GM18508 (cell line): Measurements from ENCODE around the gene ZNF451.

ENCODE experiments used
- ATAC-seq: cut with Tn5 transposase; IDR thresholded peaks from one replicate; pipeline ENCODE4 v1.9.1; 2021; ENCODE audit warnings: moderate number of reproducible peaks; ENCODE audit not compliant: insufficient read depth, unreplicated experiment

Gene ZNF451

DNA sequence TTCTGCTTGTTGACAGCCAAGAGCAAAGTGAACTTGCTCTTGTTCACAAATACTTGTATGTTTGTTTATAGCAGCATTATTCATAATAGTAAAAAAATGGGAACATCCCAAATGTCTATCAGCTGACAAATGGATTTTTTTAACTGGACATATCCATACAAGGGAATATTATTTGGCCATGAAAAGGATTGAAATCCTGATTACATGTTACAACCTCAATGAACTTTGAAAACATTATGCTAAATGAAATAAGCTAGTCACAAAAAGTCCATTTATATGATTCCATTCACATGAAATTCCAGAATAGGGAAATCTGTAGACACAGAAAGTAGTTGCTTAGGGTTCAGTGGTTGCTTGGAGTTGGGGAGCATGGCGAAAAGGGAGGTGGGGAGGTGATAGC lies 53.7 kb downstream of the ZNF451 start:
- no peak for ATAC-seq

DNA sequence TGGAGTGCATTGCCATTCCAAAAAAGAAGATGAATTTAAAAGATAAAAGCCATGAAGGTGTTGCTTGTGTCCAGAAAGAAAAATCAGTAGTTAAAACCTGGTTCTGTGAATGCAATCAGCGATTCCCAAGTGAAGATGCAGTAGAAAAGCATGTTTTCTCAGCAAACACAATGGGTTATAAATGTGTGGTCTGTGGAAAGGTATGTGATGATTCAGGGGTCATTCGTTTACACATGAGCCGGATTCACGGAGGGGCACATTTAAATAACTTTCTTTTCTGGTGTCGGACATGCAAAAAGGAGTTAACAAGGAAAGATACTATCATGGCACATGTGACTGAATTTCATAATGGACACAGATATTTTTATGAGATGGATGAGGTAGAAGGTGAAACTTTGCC lies 57.4 kb downstream of the ZNF451 start:
- ATAC-seq, result no peak

DNA sequence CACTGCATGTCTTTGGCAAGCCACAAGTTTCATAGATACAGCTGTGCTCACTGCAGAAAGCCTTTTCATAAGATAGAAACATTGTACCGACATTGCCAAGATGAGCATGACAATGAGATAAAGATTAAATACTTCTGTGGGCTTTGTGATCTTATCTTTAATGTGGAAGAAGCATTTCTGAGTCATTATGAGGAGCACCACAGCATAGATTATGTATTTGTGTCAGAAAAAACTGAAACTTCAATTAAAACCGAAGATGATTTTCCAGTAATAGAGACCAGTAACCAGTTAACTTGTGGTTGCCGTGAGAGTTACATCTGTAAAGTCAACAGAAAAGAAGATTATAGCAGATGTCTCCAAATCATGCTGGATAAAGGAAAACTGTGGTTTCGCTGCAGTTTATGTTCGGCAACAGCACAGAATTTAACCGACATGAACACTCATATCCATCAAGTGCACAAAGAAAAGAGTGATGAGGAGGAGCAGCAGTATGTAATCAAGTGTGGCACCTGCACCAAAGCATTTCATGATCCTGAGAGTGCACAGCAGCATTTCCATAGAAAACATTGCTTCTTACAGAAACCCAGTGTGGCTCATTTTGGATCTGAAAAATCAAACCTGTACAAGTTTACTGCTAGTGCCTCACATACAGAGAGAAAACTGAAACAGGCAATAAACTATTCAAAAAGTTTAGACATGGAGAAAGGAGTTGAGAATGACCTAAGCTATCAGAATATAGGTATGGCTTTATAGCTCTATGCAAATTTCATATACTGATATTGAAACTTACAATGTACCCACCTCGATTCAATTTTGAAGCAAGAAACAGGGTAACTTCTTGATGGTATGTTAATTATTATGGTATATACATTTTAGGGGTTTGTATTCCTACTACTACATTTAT lies 58.2 kb downstream of the ZNF451 start:
- no peak for ATAC-seq

DNA sequence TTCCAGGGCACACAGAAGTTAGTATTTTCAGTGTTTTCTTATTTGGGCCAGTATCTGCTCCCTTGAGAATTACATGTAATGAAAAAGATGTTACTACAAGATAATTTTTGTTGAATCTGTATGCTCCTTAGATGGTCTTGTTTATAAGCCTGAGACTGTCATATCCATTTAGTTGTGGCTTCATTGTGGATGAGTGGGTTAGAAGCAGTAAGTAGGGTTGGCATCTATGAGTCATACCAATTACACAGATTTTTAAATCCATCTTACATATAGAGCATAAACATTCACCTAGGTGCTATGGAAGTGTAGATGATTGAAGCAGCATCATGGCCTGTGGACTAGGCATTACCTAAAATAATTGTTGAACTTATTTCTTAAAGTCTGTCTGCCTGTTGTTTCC lies 68.7 kb downstream of the ZNF451 start:
- ATAC-seq, result no peak

DNA sequence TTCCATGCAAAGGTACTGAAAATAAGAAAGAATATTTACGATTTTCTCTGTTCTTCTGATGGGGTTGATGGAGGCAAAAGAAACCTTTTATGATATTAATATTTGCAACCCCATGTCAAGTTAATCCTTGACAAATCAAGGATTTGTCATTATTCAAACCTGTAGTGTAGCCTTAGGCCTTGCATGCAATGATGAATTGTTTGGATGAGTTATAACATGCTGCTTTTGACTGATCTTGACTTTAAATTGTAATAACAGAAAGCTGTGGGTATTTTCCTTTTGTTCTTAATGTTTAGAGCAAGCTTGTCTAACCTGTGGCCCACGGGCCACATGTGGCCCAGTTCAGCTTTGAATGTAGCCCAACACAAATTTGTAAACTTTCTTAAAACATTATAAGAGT lies 69.1 kb downstream of the ZNF451 start:
- ATAC-seq, result no peak

DNA sequence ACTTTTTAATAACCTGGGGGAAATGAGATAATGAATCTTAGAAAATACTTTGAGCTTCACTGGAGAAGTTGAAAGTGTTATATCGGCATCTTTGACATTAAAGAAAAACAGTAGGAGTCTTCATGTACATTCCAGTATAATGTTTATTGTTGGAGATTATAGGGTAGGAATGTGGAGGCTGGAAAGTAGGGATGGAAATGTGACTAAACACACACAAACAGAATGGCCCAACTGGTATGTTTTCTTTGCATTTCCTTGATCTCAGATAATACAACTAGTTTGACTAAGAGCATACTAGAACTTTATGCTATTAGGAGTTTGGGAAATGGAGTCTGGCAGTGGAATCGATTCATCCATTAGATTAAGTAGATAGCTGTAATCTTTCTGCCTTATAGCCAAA lies 72.0 kb downstream of the ZNF451 start:
- ATAC-seq, result no peak

DNA sequence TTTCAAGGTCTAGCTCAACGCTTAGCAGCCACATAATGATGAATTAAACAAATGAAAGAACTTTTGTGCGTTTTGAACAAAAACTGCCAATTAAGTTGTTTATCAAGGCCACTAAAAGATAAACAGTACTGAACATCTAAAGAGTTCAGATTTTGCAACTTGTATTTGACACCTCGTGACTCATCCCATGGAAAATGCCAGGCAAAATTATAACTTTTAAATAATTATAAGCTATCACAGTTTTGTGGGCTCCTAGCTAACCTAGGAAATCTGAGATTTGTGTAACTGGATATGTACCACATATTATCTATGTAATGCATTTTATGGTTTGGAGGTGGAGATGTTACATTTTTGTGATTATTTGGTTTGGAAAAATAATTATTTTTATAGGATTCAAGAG lies 72.5 kb downstream of the ZNF451 start:
- no peak for ATAC-seq

DNA sequence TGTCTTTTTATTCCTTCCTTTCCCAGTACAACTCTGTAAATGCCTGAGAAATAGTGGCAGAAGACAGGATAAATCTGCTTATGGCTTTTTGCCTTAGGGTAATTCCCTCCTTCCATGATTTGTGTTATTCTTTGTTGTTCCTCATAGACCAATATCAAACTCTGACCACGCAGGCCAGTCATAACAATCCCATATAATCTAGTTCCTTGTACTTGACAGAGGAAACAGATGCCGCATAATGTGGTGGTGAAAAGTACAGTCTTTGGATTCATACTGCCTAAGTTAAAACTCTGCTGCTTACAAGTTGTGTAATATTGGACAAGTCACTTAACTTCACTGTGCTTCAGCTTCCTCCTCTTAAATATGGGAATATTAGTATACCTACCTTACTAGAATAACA lies 74.0 kb downstream of the ZNF451 start:
- ATAC-seq, result no peak

DNA sequence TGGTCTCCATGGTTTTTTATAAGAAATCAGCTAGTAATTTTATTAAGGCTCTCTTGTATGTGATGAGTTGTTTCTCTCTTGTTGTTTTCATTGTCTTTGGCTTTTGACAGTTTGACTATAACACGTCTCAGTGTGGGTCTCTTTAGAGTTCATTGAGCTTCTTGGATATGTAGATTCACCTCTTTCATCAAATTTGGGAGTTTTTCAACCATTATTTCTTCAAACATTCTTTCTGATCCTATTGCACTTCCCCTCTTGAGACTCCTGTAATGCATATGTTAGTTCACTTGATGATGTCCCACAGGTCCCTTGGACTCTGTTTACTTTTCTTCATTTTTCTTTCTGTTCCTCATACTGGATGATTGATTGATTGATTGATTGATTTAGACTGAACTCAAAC lies 75.1 kb downstream of the ZNF451 start:
- ATAC-seq, result no peak

DNA sequence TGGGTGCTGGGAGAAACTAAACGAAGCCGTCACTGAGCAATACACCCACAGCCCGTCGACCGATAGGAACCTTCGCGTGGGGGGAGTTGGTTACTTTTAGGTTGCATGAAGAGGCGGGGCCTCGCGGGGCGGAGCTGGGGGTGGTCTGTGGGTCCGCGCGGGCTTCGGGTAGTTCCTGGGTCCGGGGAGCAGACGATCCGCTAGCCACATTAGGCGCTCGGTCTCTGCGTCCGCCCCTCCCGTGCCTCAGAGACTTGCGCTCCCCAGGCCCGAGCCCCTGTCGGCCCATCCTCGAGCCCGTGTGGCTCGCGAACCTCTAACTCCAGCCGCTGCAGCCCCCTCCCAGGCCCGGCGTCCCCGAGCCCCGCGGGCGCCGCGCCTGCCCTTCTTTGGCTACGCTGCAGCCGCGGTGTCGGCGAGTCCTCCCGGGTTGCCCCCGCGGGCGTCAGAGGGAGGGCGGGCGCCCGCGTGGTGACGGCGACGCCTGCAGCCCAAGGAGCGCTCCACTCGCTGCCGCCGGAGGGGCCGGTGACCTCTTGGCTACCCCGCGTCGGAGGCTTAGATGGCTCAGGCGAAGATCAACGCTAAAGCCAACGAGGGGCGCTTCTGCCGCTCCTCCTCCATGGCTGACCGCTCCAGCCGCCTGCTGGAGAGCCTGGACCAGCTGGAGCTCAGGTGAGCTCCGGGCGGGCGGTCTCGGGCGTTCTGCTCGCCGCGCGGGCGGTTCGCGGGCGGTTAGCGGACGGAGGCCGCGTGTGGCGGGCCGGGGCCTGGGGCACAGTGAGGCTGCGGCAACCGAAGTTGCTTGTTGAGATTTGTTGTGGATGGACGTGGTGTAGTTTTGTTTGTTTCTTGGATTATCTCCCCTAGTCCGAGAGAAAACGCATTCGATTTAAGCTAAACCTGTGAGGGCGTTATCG lies 82.4 kb downstream of the ZNF451 start, which contains the start of gene BAG2:
BAG2 (plus strand) TSS at position 191 of the 920 bp plus-strand sequence; CDS start at position 563, 372 bp downstream.
- ATAC-seq, result peak; percentile 85

DNA sequence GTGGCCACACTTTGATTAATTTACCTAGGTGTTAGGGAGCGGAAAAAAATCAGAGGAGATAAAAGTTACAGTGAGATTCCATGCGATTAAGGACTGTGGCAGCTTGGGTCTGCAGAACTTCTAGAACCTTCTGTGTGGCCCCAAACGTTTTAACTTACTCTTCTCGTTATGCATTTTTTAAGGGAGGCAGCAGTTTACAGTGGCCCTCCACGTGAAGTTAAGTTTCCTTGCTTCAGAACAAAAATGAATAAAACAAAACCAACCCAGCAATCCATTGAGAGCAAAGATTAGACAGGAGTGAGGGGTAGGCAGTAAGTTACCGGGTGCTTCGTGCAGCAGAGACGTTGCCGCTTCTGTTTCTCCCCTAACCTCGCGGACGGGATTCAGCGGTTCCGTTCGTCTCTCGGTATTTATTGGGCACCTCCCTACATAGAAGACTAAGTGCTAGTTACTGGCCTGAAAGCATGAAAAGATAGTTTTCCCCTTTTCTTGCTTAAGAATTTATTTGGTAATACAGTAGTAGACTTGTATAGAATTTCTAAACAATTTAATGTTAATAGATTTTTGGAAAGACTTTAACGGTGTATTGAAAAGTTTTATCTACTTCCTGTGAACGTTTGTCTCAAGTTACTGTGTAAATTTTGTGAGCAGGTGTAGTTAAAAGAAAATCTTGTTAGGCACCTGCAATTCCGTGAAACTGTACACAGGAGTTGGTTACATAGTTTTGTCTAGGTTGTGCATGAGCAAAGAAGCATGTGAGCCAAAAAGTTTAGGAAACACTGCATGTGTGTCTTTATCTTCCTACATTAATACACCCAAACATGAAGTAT lies 83.3 kb downstream of the ZNF451 start:
- ATAC-seq, result no peak

DNA sequence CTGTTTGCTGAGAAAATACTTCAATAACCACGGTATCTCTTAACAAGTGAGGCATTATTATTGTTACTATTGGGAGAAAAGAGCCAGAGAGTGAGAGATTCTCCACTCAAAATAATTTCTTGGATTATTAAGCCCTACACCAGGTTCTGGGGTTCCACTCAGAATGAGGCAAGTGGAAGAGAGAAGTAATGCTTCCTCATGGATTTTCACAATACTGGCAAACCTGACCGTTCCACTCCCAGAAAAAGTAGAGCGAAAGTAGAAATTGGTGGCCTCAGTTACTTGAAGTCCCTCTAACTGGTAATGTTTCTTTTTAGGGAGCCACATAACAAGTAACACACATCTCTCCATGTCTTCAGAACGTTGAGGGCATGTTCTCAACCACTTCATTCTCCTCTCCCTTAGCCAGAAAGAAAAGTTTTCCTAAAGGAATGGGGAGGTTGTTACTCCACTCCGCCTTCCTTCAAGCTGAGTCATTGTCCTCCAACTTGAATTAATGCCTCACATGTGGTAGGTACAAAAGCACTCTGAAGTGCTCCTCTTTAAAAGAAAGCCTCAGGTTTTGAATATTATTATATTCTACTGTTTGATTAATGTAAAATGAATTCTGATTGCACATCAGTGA lies 84.0 kb downstream of the ZNF451 start:
- no peak for ATAC-seq

DNA sequence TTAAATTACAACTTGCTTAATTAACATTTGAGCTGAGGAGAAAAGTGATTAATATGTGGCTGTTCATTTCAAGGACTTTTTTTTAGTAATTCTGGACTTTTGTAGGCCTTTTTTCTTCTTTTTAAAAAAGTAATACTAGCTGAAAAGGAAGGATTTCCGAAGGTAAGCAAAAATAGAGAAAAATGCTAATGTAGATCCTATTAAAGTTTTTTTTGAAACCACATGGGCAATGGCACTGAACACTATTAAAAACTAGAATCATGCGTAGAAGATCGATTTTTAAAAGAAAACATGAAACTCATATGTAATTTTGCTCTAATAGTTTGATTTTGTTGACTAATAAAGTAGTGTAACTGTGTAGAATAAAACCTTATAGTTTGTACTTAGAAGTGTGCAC lies 84.5 kb downstream of the ZNF451 start:
- no peak for ATAC-seq

DNA sequence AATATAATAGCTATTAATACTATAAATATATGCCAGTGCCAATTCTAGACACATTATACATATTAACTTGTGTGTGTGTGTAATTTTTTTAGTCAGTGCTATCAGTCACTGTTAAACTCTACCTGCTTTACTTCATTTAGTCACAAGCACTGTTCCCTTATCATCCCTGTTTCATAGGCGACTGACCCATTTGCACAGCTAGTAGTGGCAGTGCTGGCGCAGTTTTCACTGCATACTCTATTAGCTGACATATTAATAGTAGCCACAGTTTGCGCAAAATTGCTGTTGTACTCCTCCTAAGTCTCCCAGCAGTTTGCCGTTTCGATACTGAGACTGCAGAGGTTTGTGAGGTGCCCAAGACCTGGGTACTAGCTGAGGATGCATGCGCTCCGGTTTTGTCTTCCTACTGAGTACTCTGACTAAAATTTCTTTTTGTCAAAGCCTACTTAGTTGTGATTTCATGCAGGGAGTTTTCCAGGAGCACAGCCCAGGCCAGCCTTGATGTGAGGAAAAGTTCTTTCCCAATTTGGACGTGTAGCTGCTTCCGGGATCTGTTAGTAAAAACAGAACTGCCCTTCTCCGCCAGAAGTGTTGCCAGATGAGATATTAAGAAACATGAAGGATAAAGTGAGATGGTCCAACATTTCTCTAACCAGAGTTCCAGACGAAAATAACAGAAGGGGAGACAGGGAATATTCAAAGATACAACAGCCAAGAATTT lies 87.7 kb downstream of the ZNF451 start:
- ATAC-seq, result no peak

DNA sequence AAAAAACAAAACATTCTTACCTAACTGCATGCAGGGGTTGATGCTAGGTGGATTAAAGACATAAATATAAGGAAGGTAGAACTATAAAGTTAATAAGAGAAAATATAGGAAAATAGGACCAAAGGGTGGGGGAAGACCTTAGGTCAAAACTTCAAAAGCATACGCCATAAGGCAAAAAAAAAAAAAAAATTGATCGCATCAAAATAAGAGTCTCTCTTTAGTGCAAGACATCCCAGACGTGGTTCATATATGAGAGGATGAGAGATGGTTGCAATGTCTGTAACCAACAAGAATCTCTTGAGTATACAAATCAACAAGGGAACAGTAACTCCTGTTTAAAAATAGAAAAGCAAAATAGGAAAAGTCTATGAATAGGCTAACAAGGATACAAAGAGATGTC lies 90.6 kb downstream of the ZNF451 start:
- ATAC-seq, result no peak

DNA sequence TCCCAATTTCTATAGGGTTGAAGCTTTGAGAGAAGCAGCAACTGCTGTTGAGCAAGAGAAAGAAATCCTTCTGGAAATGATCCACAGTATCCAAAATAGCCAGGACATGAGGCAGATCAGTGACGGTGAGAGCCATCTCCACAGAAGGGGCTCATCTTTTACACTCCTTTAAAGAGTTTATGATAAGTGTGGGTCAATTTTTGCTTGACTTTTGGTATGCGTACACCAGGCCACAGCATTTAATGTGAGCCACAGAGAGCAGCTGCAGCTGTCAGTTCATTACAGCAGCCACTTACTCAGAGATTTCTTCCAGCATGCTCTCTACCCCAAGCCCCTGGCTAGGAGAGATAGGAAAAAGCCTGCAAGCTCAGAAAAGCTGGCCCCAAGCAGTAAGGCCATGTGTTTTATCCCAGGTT lies 92.0 kb downstream of the ZNF451 start:
- ATAC-seq, result no peak

DNA sequence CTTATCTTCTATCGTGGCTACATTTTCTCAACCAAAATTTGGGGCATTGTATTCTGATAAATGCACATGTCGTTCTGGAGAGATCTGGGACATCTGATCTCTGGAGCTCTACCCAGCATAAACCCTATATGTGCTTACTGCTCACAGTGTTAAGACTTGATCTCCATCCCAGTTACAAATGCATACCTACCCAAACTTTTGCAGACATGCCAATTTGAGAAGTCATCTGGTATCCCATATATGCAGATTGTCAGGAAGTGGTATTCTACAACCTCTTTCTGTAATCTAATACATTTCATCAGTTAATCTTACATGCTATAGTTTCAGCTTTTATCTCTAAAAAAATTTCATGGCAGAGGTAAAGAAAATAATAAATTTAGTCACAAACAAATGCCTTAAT lies 93.3 kb downstream of the ZNF451 start:
- ATAC-seq, result no peak

DNA sequence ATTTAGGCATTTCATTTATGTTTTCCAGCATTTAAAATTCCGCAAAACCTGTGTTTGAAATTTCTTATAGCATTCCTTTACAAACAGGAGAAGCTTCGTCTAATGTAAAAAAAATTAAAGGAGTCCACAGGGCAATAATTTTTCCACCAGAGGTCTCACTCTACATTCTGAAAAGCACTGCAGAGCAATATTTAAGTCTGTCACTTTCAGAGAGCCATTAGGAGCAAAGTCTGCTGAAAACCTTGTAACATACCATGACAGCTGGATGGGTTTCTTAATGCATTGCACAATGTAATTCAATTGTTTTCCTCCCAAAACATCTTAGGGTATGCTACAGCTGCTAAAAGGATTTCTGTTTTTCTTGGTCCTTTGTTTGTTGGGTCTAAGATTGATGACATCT lies 100.2 kb downstream of the ZNF451 start:
- ATAC-seq, result no peak

DNA sequence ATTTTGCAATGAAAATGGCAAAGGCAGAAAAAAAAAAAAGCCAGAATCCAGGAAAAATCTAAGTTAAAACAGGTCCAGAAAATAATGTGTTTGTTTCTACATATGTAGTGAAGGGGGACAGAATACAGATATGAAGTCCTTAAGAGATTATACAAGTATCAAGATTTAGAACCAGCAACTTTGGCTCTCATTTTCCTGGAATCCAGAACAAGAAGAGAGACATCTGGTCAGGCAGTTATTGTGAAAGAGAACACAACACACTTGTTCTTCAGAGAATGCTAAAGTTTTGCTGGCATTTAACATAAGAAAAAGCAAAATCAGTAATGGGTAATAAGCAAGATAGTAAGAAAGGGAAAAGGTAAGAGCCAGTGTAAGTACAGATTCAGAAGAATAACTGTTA lies 103.2 kb downstream of the ZNF451 start:
- no peak for ATAC-seq
